GM12878 (cell line): Measurements from ENCODE around the gene SLC7A1. TPM values are rescaled to one million over a fixed set of nuclear protein-coding genes. Genes with fewer than 3 reads are reported as not detected.

ENCODE experiments used
- ATAC-seq: fragments of 200-7000 bp; cut with Tn5 transposase; 3 replicates; pipeline ENCODE4 v1.9.1; 2020; ENCODE audit warnings: mild to moderate bottlenecking, moderate library complexity
- BruUV-seq: library from RNA; stranded (reverse); fragments of 400-500 nt; replicated peaks from 2 replicates; lab custom pipeline; 2021; lab: Mats Ljungman, UMichigan
- CTCF ChIA-PET: fragments of 300-600 bp; sonication (Branson Sonifier 250); formaldehyde crosslinking; extraction: SDS; loops from one replicate; lab custom pipeline; 2021; ENCODE audit warnings: inconsistent platforms; lab: Yijun Ruan, JAX
- POLR2A ChIA-PET: fragments of 350-600 bp; formaldehyde crosslinking; extraction: SDS; loops from one replicate; lab custom pipeline; 2021; ENCODE audit warnings: inconsistent platforms; lab: Charles Lee
- RAD21 ChIA-PET: fragments of 300-600 bp; sonication (Branson Sonifier 250); formaldehyde crosslinking; loops from one replicate; lab custom pipeline; 2023; ENCODE audit warnings: antibody characterized with exemption; ENCODE audit not compliant: unreplicated experiment; lab: Charles Lee
- SMC1A ChIA-PET: fragments of 300-600 bp; sonication (Branson Sonifier 250); formaldehyde crosslinking; loops from one replicate; lab custom pipeline; 2023; ENCODE audit not compliant: unreplicated experiment, uncharacterized antibody; lab: Charles Lee
- DNase-seq: peaks from one replicate; pipeline ENCODE4 v3.0.0-alpha.2; 2011; ENCODE audit warnings: low read depth, low spot score
- FAIRE-seq: peaks from 3 replicates; lab custom pipeline; 2011; peaks lifted over from hg19 to GRCh38; lab: Jason Lieb, UNC
- H2AFZ ChIP-seq: 2 replicates; pipeline ENCODE4 v1.6.0; 2011; ENCODE audit warnings: low read depth, low read length, control low read depth; ENCODE audit not compliant: control insufficient read depth
- H3K27ac ChIP-seq: 2 replicates; pipeline ENCODE4 v1.5.1; 2011; ENCODE audit warnings: control low read depth; ENCODE audit not compliant: control insufficient read depth, insufficient read depth
- H3K27me3 ChIP-seq, 2 experiments: replicated peaks in 1 of 2; 2 replicates each; pipeline versions ENCODE4 v1.6.0 to v1.6.1; 2011; ENCODE audit warnings: low read length in 1 of 2; ENCODE audit not compliant: control insufficient read depth in 2 of 2, insufficient read depth in 2 of 2
- H3K36me3 ChIP-seq, 2 experiments: 2 replicates each; pipeline ENCODE4 v1.5.1; 2011; ENCODE audit warnings: low read length in 1 of 2; ENCODE audit not compliant: control insufficient read depth in 2 of 2, insufficient read depth in 2 of 2
- H3K4me1 ChIP-seq: 2 replicates; pipeline ENCODE4 v1.6.1; 2011; ENCODE audit warnings: mild to moderate bottlenecking, low read length, moderate library complexity, mixed read lengths; ENCODE audit not compliant: control insufficient read depth, insufficient read depth
- H3K4me2 ChIP-seq: 2 replicates; pipeline ENCODE4 v1.6.0; 2011; ENCODE audit warnings: control low read depth; ENCODE audit not compliant: control insufficient read depth, insufficient read depth
- H3K4me3 ChIP-seq: fragments of 200-600 bp; sonication (generic); 2 replicates; pipeline ENCODE4 v1.5.1; 2016
- H3K79me2 ChIP-seq: 2 replicates; pipeline ENCODE4 v1.6.0; 2011; ENCODE audit warnings: low read length; ENCODE audit not compliant: control insufficient read depth, insufficient read depth
- H3K9ac ChIP-seq: 2 replicates; pipeline ENCODE4 v1.8.0; 2011; ENCODE audit warnings: low read length, control low read depth, mixed read lengths; ENCODE audit not compliant: control insufficient read depth, insufficient read depth
- H3K9me3 ChIP-seq: replicated peaks from 3 replicates; pipeline ENCODE4 v1.5.1; 2011; ENCODE audit warnings: mild to moderate bottlenecking, low read length; ENCODE audit not compliant: control insufficient read depth, insufficient read depth
- H4K20me1 ChIP-seq: 2 replicates; pipeline ENCODE4 v1.6.0; 2011; ENCODE audit not compliant: control insufficient read depth, insufficient read depth
- BRCA1 ChIP-seq: IDR thresholded peaks from 2 replicates; pipeline ENCODE4 v1.6.1; 2011; ENCODE audit warnings: low read depth, low read length, improper control_type of control experiment
- HDGF ChIP-seq: fragments of 450-650 bp; IDR thresholded peaks from 2 replicates; pipeline ENCODE4 v1.6.1; 2016; ENCODE audit warnings: antibody characterized with exemption
- IKZF1 ChIP-seq: fragments of 450-650 bp; conservative IDR thresholded peaks from 2 replicates; pipeline ENCODE4 v1.6.1; 2017; ENCODE audit warnings: antibody characterized with exemption, mild to moderate bottlenecking
- PAX5 ChIP-seq: IDR thresholded peaks from 2 replicates; pipeline ENCODE4 v1.6.1; 2011; ENCODE audit warnings: low read depth, low read length, borderline replicate concordance
- POLR2AphosphoS2 ChIP-seq: IDR thresholded peaks from 2 replicates; pipeline ENCODE4 v1.6.1; 2011; ENCODE audit warnings: low read depth, mild to moderate bottlenecking, low read length, improper control_type of control experiment, moderate library complexity
- RAD51 ChIP-seq: fragments of 450-650 bp; IDR thresholded peaks from 2 replicates; pipeline ENCODE4 v1.6.1; 2016; ENCODE audit warnings: moderate library complexity, mild to moderate bottlenecking, inconsistent platforms
- SPI1 ChIP-seq: IDR thresholded peaks from 2 replicates; pipeline ENCODE4 v1.6.1; 2011; ENCODE audit warnings: low read depth, mild to moderate bottlenecking, low read length, moderate library complexity, borderline replicate concordance; ENCODE audit not compliant: insufficient read depth
- TCF3 ChIP-seq: IDR thresholded peaks from 2 replicates; pipeline ENCODE4 v1.6.1; 2012; ENCODE audit warnings: low read depth, mild to moderate bottlenecking, low read length, borderline replicate concordance; ENCODE audit not compliant: insufficient read depth
- WGBS: methylation state at CpG from one replicate; pipeline ENCODE4 v1.1.6; 2016; ENCODE audit warnings: low lambda C conversion rate; ENCODE audit not compliant: insufficient replicate concordance, insufficient coverage; ENCODE audit errors: missing lambda C conversion rate; 5-methylcytosine and 5-hydroxymethylcytosine counted together
- in situ Hi-C: fragments of 300-500 bp; cut with MboI; formaldehyde crosslinking; loops from 9 replicates; pipeline ENCODE4 v1.14.3; 2018; ENCODE audit warnings: mixed read lengths
- intact Hi-C: fragments of 100-400 bp; cut with micrococcal nuclease; formaldehyde crosslinking; loops from one replicate; pipeline ENCODE4 v1.14.2; 2022; ENCODE audit not compliant: unreplicated experiment
- polyA plus RNA-seq, 11 experiments: library from polyadenylated mRNA; depleted of rRNA in 4 of 11; unstranded in 6 of 11; stranded (reverse) in 5 of 11; fragments of >200 nt; fragmentation: Nextera tagmentation in 4 of 11; fragmentation: Illumina TruSeq in 1 of 11; extraction: Ambion mirVana in 4 of 11; extraction: Trizol in 1 of 11; gene quantifications; 1 replicate in 1 of 11; 2 replicates in 10 of 11; pipeline versions ENCODE4 v1.2.1 to v1.2.3, GENCODE V29; 2011 to 2016; ENCODE audit warnings: inconsistent platforms in 2 of 11, missing spikeins in 2 of 11, low read depth in 1 of 11
- total RNA-seq, 4 experiments: library from RNA; depleted of rRNA in 3 of 4; stranded (reverse); fragments of >200 nt in 3 of 4; fragmentation: Illumina TruSeq in 1 of 4; extraction: Trizol in 1 of 4; gene quantifications; 2 replicates each; pipeline versions ENCODE4 v1.2.1 to v1.2.3, GENCODE V29; 2013 to 2021
- TF ChIP-seq, protein P1 (sequence below): fragments of 450-650 bp; IDR thresholded peaks from 2 replicates; pipeline ENCODE4 v1.6.1; 2017; ENCODE audit warnings: antibody characterized with exemption, mild to moderate bottlenecking, moderate library complexity
- TF ChIP-seq, protein P2 (sequence below): IDR thresholded peaks from 2 replicates; pipeline ENCODE4 v1.6.1; 2011; ENCODE audit warnings: mild to moderate bottlenecking, low read depth, low read length, moderate library complexity; ENCODE audit not compliant: insufficient replicate concordance
- TF ChIP-seq, protein P3 (sequence below): fragments of 450-650 bp; IDR thresholded peaks from 2 replicates; pipeline ENCODE4 v1.6.1; 2017; ENCODE audit warnings: borderline replicate concordance
- TF ChIP-seq, protein P4 (sequence below): IDR thresholded peaks from 2 replicates; pipeline ENCODE4 v1.6.1; 2012; ENCODE audit warnings: low read depth, low read length, improper control_type of control experiment
- TF ChIP-seq, protein P5 (sequence below): fragments of 450-650 bp; formaldehyde crosslinking; IDR thresholded peaks from 2 replicates; pipeline ENCODE4 v1.4.0; 2020; ENCODE audit warnings: mild to moderate bottlenecking, moderate library complexity

The SLC7A1 gene
- total and polyA plus RNA-seq, 10 of the 15 experiments (the other 5 are each of a cell fraction or from before 2014, with no cell fraction given), result 6.4 to 91.7 (median 23.4) TPM

DNA sequence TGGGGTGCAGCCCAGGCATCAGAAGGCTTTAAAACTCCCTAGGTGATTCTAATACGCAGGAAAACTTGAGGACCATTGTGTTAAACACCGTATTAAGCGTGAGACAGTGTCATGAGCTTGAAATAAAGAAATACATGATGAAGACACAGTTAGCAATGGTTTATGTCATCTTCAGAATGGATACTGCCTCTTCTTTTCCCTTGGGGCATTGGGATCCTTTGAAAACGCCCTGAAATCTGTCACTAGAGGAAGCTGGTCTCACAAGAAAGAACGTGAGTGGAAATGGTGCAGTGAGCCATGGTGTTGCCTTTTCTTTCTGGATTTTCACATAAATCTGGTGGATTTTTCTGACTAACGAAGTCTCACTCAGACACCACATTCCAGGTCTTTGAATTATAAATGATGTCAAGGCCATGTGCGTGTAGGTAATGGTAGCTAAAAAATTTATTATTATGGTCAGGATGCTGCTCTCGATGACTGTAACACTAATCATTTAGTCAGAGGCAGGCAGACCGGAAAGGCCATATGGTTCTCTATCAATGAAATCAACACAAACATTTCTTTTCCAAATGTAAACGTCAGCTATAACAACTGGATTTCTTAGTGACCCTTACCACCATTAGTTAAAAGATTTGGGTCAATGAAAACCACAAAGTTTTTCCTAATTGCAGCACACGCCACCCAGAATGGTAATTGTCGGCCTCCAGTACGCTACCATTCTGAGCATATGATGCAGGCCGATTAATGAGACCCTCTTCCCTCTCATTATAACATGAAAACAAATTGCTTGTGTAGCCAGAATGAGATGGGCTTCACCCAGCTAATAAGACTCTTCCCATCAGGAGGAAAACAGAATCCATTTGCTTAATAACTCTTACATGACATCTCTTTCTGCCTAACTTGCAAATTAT is 105.6 kb downstream of the SLC7A1 start:
- CTCF ChIA-PET, result interaction anchor here (1.0 kb wide), 1 partner anchor 16 kb away, joined by 3 read pairs; no protein-coding TSS in a partner anchor
- DNase-seq (no peak), ATAC-seq (no peak), FAIRE-seq (no peak)
- WGBS, result 56% methylated on average over 14 of the region's 14 CpGs
- SMC1A ChIA-PET, result no interaction called here
- no peaks in the 10 kb centered on the region for H3K36me3 ChIP-seq
- no peaks in the 10 kb centered on the region for H4K20me1 ChIP-seq
- no peak overlapping the region for H3K27ac ChIP-seq
- no peak overlapping the region for H2AFZ ChIP-seq
- RAD21 ChIA-PET, result no interaction called here
- POLR2A ChIA-PET, result no interaction called here
- no peaks in the 10 kb centered on the region for H3K4me1 ChIP-seq
- intact Hi-C loops, result no loop called here
- no peaks in the 10 kb centered on the region for H3K79me2 ChIP-seq
- no peak overlapping the region for H3K9ac ChIP-seq
- no peak overlapping the region for H3K4me3 ChIP-seq
- no peaks in the 10 kb centered on the region; a peak in 1 of 4 replicates for H3K27me3 ChIP-seq
- in situ Hi-C loops, result no loop called here
- no peak overlapping the region for H3K4me2 ChIP-seq
- BruUV-seq, result no TSS peak
- H3K9me3 ChIP-seq, result no peaks in the 10 kb centered on the region
- TF ChIP-seq IKZF1, result no peak
- no peak for TF ChIP-seq BRCA1
- no peak for TF ChIP-seq TCF3
- TF ChIP-seq RAD51, result no peak
- TF ChIP-seq, protein P1, sequence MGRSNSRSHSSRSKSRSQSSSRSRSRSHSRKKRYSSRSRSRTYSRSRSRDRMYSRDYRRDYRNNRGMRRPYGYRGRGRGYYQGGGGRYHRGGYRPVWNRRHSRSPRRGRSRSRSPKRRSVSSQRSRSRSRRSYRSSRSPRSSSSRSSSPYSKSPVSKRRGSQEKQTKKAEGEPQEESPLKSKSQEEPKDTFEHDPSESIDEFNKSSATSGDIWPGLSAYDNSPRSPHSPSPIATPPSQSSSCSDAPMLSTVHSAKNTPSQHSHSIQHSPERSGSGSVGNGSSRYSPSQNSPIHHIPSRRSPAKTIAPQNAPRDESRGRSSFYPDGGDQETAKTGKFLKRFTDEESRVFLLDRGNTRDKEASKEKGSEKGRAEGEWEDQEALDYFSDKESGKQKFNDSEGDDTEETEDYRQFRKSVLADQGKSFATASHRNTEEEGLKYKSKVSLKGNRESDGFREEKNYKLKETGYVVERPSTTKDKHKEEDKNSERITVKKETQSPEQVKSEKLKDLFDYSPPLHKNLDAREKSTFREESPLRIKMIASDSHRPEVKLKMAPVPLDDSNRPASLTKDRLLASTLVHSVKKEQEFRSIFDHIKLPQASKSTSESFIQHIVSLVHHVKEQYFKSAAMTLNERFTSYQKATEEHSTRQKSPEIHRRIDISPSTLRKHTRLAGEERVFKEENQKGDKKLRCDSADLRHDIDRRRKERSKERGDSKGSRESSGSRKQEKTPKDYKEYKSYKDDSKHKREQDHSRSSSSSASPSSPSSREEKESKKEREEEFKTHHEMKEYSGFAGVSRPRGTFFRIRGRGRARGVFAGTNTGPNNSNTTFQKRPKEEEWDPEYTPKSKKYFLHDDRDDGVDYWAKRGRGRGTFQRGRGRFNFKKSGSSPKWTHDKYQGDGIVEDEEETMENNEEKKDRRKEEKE, result no peak
- TF ChIP-seq SPI1, result no peak
- TF ChIP-seq HDGF, result no peak
- no peak for TF ChIP-seq POLR2AphosphoS2
- TF ChIP-seq, protein P2, sequence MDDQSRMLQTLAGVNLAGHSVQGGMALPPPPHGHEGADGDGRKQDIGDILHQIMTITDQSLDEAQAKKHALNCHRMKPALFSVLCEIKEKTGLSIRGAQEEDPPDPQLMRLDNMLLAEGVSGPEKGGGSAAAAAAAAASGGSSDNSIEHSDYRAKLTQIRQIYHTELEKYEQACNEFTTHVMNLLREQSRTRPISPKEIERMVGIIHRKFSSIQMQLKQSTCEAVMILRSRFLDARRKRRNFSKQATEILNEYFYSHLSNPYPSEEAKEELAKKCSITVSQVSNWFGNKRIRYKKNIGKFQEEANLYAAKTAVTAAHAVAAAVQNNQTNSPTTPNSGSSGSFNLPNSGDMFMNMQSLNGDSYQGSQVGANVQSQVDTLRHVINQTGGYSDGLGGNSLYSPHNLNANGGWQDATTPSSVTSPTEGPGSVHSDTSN, result no peak
- TF ChIP-seq, protein P3, sequence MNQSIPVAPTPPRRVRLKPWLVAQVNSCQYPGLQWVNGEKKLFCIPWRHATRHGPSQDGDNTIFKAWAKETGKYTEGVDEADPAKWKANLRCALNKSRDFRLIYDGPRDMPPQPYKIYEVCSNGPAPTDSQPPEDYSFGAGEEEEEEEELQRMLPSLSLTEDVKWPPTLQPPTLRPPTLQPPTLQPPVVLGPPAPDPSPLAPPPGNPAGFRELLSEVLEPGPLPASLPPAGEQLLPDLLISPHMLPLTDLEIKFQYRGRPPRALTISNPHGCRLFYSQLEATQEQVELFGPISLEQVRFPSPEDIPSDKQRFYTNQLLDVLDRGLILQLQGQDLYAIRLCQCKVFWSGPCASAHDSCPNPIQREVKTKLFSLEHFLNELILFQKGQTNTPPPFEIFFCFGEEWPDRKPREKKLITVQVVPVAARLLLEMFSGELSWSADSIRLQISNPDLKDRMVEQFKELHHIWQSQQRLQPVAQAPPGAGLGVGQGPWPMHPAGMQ, result no peak
- no peak for TF ChIP-seq PAX5
- TF ChIP-seq, protein P4, sequence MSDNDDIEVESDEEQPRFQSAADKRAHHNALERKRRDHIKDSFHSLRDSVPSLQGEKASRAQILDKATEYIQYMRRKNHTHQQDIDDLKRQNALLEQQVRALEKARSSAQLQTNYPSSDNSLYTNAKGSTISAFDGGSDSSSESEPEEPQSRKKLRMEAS, result no peak
- TF ChIP-seq, protein P5, sequence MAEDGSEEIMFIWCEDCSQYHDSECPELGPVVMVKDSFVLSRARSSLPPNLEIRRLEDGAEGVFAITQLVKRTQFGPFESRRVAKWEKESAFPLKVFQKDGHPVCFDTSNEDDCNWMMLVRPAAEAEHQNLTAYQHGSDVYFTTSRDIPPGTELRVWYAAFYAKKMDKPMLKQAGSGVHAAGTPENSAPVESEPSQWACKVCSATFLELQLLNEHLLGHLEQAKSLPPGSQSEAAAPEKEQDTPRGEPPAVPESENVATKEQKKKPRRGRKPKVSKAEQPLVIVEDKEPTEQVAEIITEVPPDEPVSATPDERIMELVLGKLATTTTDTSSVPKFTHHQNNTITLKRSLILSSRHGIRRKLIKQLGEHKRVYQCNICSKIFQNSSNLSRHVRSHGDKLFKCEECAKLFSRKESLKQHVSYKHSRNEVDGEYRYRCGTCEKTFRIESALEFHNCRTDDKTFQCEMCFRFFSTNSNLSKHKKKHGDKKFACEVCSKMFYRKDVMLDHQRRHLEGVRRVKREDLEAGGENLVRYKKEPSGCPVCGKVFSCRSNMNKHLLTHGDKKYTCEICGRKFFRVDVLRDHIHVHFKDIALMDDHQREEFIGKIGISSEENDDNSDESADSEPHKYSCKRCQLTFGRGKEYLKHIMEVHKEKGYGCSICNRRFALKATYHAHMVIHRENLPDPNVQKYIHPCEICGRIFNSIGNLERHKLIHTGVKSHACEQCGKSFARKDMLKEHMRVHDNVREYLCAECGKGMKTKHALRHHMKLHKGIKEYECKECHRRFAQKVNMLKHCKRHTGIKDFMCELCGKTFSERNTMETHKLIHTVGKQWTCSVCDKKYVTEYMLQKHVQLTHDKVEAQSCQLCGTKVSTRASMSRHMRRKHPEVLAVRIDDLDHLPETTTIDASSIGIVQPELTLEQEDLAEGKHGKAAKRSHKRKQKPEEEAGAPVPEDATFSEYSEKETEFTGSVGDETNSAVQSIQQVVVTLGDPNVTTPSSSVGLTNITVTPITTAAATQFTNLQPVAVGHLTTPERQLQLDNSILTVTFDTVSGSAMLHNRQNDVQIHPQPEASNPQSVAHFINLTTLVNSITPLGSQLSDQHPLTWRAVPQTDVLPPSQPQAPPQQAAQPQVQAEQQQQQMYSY (CRISPR knock-in tag), result no peak
